Measurements from ENCODE around the gene PYGO2.

DNA sequence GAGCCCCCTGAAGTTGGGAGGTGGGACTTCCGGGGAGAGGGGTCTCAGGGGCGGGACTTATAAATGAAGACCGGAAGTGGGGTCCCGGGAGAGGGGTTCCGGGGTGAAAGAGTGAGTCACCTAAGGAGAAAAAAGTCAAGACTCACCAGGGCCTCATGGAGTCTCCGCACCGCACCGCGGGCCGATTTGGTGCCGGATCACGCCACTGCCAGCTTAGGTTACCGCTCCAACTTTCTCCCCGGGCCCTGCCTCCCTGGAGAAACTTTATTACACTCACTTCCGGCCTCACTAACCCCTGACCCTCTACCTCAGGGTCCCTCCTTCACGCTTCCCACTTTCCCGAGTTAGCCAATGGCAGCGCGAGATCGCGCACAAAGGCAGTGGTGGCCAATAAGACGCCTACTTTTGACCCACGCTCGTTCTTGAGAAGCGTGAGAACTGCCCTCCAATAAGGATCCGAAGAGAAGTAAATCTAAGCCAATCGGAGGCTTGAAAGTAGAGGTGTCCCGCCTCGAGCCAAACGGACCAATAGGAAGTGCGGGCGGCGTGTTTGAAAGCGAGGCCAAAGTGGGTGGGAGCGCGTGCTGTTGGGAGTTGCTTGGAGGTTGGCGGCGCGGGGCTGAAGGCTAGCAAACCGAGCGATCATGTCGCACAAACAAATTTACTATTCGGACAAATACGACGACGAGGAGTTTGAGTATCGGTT, 12.7 kb upstream of the PYGO2 start, which contains the start of gene CKS1B:
- TF ChIP-seq CTCF (IDR thresholded peaks at IDR 0.05) (no peak), POLR2AphosphoS5 (IDR thresholded peaks at IDR 0.05) (peak; percentile 74), POLR2A (IDR thresholded peaks at IDR 0.05) (peak; percentile 71), EP300 (IDR thresholded peaks at IDR 0.05) (no peak)

All from gastroesophageal sphincter (tissue), 3 donors.